Liver (tissue), 9 donors: ENCODE measurements around the gene ALDH2. TPM values are rescaled to one million over a fixed set of nuclear protein-coding genes. Genes with fewer than 3 reads are reported as not detected.
A peak's percentile ranks its signal among the peaks of the same experiment; 100 is the strongest.

ENCODE experiments used
- DNase-seq: peaks from one replicate; pipeline ENCODE4 v3.0.0-alpha.2; 2017; ENCODE audit warnings: low spot score
- H3K27ac ChIP-seq, 2 donors: one replicate each; pipeline ENCODE4 v1.7.0; 2013; ENCODE audit warnings: inconsistent platforms in 2 of 2, low read length in 2 of 2, control low read depth in 1 of 2, low read depth in 1 of 2, mild to moderate bottlenecking in 1 of 2
- H3K27me3 ChIP-seq, 4 donors: one replicate each; pipeline versions ENCODE4 v1.6.1 to v1.7.0; 2013; ENCODE audit warnings: low read length in 3 of 4, inconsistent platforms in 1 of 4, mild to moderate bottlenecking in 1 of 4, moderate library complexity in 1 of 4; ENCODE audit not compliant: control insufficient read depth in 4 of 4, insufficient read depth in 4 of 4
- H3K36me3 ChIP-seq, 4 donors: one replicate each; pipeline versions ENCODE4 v1.6.1 to v1.7.0; 2013; ENCODE audit warnings: low read length in 3 of 4, mild to moderate bottlenecking in 3 of 4, low read depth in 1 of 4, moderate library complexity in 1 of 4; ENCODE audit not compliant: control insufficient read depth in 4 of 4, insufficient read depth in 3 of 4
- H3K4me1 ChIP-seq, 4 donors: one replicate each; pipeline versions ENCODE4 v1.6.1 to v1.7.0; 2013; ENCODE audit warnings: low read length in 3 of 4, mild to moderate bottlenecking in 3 of 4, moderate library complexity in 1 of 4; ENCODE audit not compliant: control insufficient read depth in 4 of 4, insufficient read depth in 4 of 4
- H3K4me3 ChIP-seq, 3 donors: one replicate each; pipeline versions ENCODE4 v1.6.1 to v1.7.0; 2013; ENCODE audit warnings: low read length in 3 of 3, control low read depth in 1 of 3, low read depth in 1 of 3, mild to moderate bottlenecking in 1 of 3
- H3K9ac ChIP-seq, 2 donors: one replicate each; pipeline ENCODE4 v1.7.0; 2013; ENCODE audit warnings: low read length in 2 of 2, mild to moderate bottlenecking in 2 of 2, moderate library complexity in 2 of 2, control low read depth in 1 of 2, low read depth in 1 of 2
- H3K9me3 ChIP-seq, 4 donors: one replicate each; pipeline versions ENCODE4 v1.6.1 to v1.7.0; 2013; ENCODE audit warnings: low read length in 3 of 4; ENCODE audit not compliant: control insufficient read depth in 4 of 4
- ATF3 ChIP-seq: IDR thresholded peaks from 2 replicates; pipeline ENCODE4 v1.6.1; 2016; ENCODE audit warnings: antibody characterized with exemption
- CTCF ChIP-seq: fragments of 150-350 bp; IDR thresholded peaks from 2 replicates; pipeline ENCODE4 v1.5.1; 2017; ENCODE audit warnings: improper control_type of control experiment, low read depth, low read length; ENCODE audit not compliant: missing input control
- FOXA1 ChIP-seq: IDR thresholded peaks from 2 replicates; pipeline ENCODE4 v1.6.1; 2016; ENCODE audit warnings: antibody characterized with exemption
- FOXA2 ChIP-seq: IDR thresholded peaks from 2 replicates; pipeline ENCODE4 v1.6.1; 2016; ENCODE audit warnings: antibody characterized with exemption
- GABPA ChIP-seq, 2 donors: IDR thresholded peaks in 1 of 2; conservative IDR thresholded peaks in 1 of 2; 2 replicates each; pipeline ENCODE4 v1.6.1; 2016; ENCODE audit warnings: antibody characterized with exemption in 2 of 2, mild to moderate bottlenecking in 1 of 2, moderate library complexity in 1 of 2
- HNF4A ChIP-seq, 2 donors: conservative IDR thresholded peaks; 2 replicates each; pipeline ENCODE4 v1.6.1; 2016; ENCODE audit warnings: antibody characterized with exemption in 2 of 2, mild to moderate bottlenecking in 2 of 2
- HNF4G ChIP-seq: IDR thresholded peaks from 2 replicates; pipeline ENCODE4 v1.6.1; 2016; ENCODE audit warnings: antibody characterized with exemption
- MAX ChIP-seq: IDR thresholded peaks from 2 replicates; pipeline ENCODE4 v1.6.1; 2016; ENCODE audit warnings: antibody characterized with exemption
- REST ChIP-seq: IDR thresholded peaks from 2 replicates; pipeline ENCODE4 v1.6.1; 2016; ENCODE audit warnings: antibody characterized with exemption, mild to moderate bottlenecking
- RXRA ChIP-seq, 2 donors: IDR thresholded peaks; 2 replicates each; pipeline ENCODE4 v1.6.1; 2017 to 2018; ENCODE audit warnings: antibody characterized with exemption in 2 of 2, mild to moderate bottlenecking in 1 of 2
- SP1 ChIP-seq: IDR thresholded peaks from 2 replicates; pipeline ENCODE4 v1.6.1; 2018; ENCODE audit warnings: antibody characterized with exemption, mild to moderate bottlenecking
- TAF1 ChIP-seq: conservative IDR thresholded peaks from 2 replicates; pipeline ENCODE4 v1.6.1; 2016; ENCODE audit warnings: antibody characterized with exemption, mild to moderate bottlenecking
- YY1 ChIP-seq: IDR thresholded peaks from 2 replicates; pipeline ENCODE4 v1.6.1; 2016; ENCODE audit warnings: antibody characterized with exemption, mild to moderate bottlenecking
- ZBTB33 ChIP-seq: IDR thresholded peaks from 2 replicates; pipeline ENCODE4 v1.6.1; 2016; ENCODE audit warnings: antibody characterized with exemption
- WGBS: extraction: QIAGEN DNeasy Blood & Tissue Kit; methylation state at CpG from one replicate; pipeline ENCODE4 v1.1.7; 2013; 5-methylcytosine and 5-hydroxymethylcytosine counted together
- polyA plus RNA-seq, 2 donors: library from polyadenylated mRNA; stranded (reverse) in 1 of 2; unstranded in 1 of 2; fragments of 200-250 nt in 1 of 2; fragments of >200 nt in 1 of 2; fragmentation: Nextera tagmentation in 1 of 2; extraction: Ambion mirVana in 1 of 2; gene quantifications; one replicate each; pipeline versions ENCODE4 v1.2.1 to v1.2.3, GENCODE V29; 2013 to 2015
- total RNA-seq, 2 donors: library from RNA; depleted of rRNA; stranded (reverse); fragments of >200 nt; gene quantifications; one replicate each; pipeline ENCODE4 v1.2.3, GENCODE V29; 2014
- donor health status: healthy.
- donor health status: healthy.
- donor health status: healthy.
- donor health status: healthy.
- donor health status: healthy.

ALDH2 gene
- total and polyA plus RNA-seq, 4 donors, result 93.1 to 849 (median 573) TPM

- no peaks in the 10 kb centered on the region for H3K9me3 ChIP-seq
- no peak for TF ChIP-seq REST
- no peak for TF ChIP-seq ATF3
- TF ChIP-seq HNF4G, result no peak
- no peak for TF ChIP-seq RXRA (IDR thresholded peaks at IDR 0.05)
- no peak for TF ChIP-seq GABPA (IDR thresholded peaks at IDR 0.05 in 1 of 2, conservative IDR thresholded peaks at IDR 0.05 in 1 of 2)
- DNase-seq, result no peak
- peak overlapping the region; percentile 63 to 82 for H3K27ac ChIP-seq
- WGBS, result 88% methylated on average over 10 of the region's 10 CpGs
- H3K4me3 ChIP-seq, result no peak overlapping the region
- H3K9ac ChIP-seq, result no peak overlapping the region
- H3K4me1 ChIP-seq, result peaks cover 17 to 91% (median 75%) of the 10 kb centered on the region in 4 donors
- H3K36me3 ChIP-seq, result peaks cover 8 to 31% (median 20%) of the 10 kb centered on the region in 4 donors
- H3K27me3 ChIP-seq, result no peaks in the 10 kb centered on the region
These were observed 13.4 kb downstream of the ALDH2 start for GRCh38 chr12:111780166-111780565.

GRCh38 chr12:111780615-111781014, 13.9 kb downstream of the ALDH2 start:
- no peak for DNase-seq
- no peaks in the 10 kb centered on the region for H3K9me3 ChIP-seq
- TF ChIP-seq FOXA1 (no peak), HNF4A (conservative IDR thresholded peaks at IDR 0.05) (peak in 1 of 2 donors; percentile 6), SP1 (no peak)
- H3K27me3 ChIP-seq, result no peaks in the 10 kb centered on the region
- peak overlapping the region; percentile 63 to 82 for H3K27ac ChIP-seq
- H3K4me1 ChIP-seq, result peaks cover 16 to 88% (median 74%) of the 10 kb centered on the region in 4 donors
- no peak overlapping the region for H3K4me3 ChIP-seq
- 80% methylated on average over 5 of the region's 5 CpGs for WGBS
- H3K36me3 ChIP-seq, result peaks cover 8 to 33% (median 21%) of the 10 kb centered on the region in 4 donors
- H3K9ac ChIP-seq, result no peak overlapping the region

- Histone ChIP-seq H3K27ac (peak overlapping the region; percentile 63 to 82), H3K9ac (no peak overlapping the region), H3K27me3 (no peaks in the 10 kb centered on the region), H3K4me3 (no peak overlapping the region), H3K36me3 (peaks cover 8 to 35% (median 21%) of the 10 kb centered on the region in 4 donors), H3K9me3 (no peaks in the 10 kb centered on the region), H3K4me1 (peaks cover 16 to 82% (median 72%) of the 10 kb centered on the region in 4 donors)
- 96% methylated on average over 2 of the region's 2 CpGs for WGBS
- no peak for TF ChIP-seq YY1
- no peak for TF ChIP-seq ZBTB33
- TF ChIP-seq TAF1, result no peak
- no peak for TF ChIP-seq MAX
- no peak for TF ChIP-seq HNF4A (conservative IDR thresholded peaks at IDR 0.05)
- no peak for TF ChIP-seq CTCF
- no peak for TF ChIP-seq FOXA2
- TF ChIP-seq ATF3, result no peak
- TF ChIP-seq RXRA (IDR thresholded peaks at IDR 0.05), result no peak
- no peak for TF ChIP-seq FOXA1
- TF ChIP-seq GABPA (IDR thresholded peaks at IDR 0.05 in 1 of 2, conservative IDR thresholded peaks at IDR 0.05 in 1 of 2), result no peak
- DNase-seq, result no peak
These were observed 14.4 kb downstream of the ALDH2 start for GRCh38 chr12:111781085-111781658.
